Esophagus squamous epithelium (tissue), 5 donors: ENCODE results near the gene BCAR3. TPM values are rescaled to one million over a fixed set of nuclear protein-coding genes. Genes with fewer than 3 reads are reported as not detected.
A peak's percentile ranks its signal among the peaks of the same experiment; 100 is the strongest.
"Not testable (repeated sequence)": the region's sequence is repeated elsewhere in the genome, so short reads cannot be mapped to it uniquely, and the experiment has no call there.

ENCODE experiments used
- DNase-seq: peaks from one replicate; lab custom pipeline; 2025; lab: John Stamatoyannopoulos, UW
- H3K27ac ChIP-seq, 4 donors: fragments of 200-600 bp; sonication (generic); one replicate each; pipeline ENCODE4 v1.5.1; 2016 to 2019; ENCODE audit warnings: mild to moderate bottlenecking in 1 of 4
- H3K27me3 ChIP-seq, 4 donors: fragments of 200-600 bp; sonication (generic); 1 replicate in 3 of 4; 2 replicates in 1 of 4; pipeline versions ENCODE4 v1.5.1 to v1.6.0; 2017 to 2021; ENCODE audit warnings: antibody characterized with exemption in 1 of 4
- H3K36me3 ChIP-seq, 3 donors: fragments of 200-600 bp; sonication (generic); one replicate each; pipeline ENCODE4 v1.5.1; 2016 to 2019
- H3K4me1 ChIP-seq, 3 donors: fragments of 200-600 bp; sonication (generic); one replicate each; pipeline ENCODE4 v1.5.1; 2017 to 2019
- H3K4me3 ChIP-seq, 4 donors: fragments of 200-600 bp; sonication (generic); 1 replicate in 3 of 4; 2 replicates in 1 of 4; pipeline ENCODE4 v1.5.1; 2016 to 2019; ENCODE audit warnings: mild to moderate bottlenecking in 2 of 4, moderate library complexity in 1 of 4
- H3K9me3 ChIP-seq, 3 donors: fragments of 200-600 bp; sonication (generic); one replicate each; pipeline ENCODE4 v1.5.1; 2016 to 2019
- POLR2A ChIP-seq, 4 donors: fragments of 450-650 bp; IDR thresholded peaks; one replicate each; pipeline ENCODE4 v1.6.1; 2017; ENCODE audit warnings: antibody characterized with exemption in 4 of 4, mild to moderate bottlenecking in 4 of 4, moderate library complexity in 3 of 4
- WGBS, 2 donors: methylation state at CpG; one replicate each; pipeline ENCODE4 v1.1.5; 2018; 5-methylcytosine and 5-hydroxymethylcytosine counted together
- intact Hi-C: fragments of 100-400 bp; cut with DNase I; formaldehyde crosslinking; loops from one replicate; pipeline ENCODE4 v1.15.0; 2022
- total RNA-seq, 4 donors: library from RNA; depleted of rRNA; stranded (reverse); fragments of >200 nt; gene quantifications; one replicate each; pipeline ENCODE4 v1.1.0, GENCODE V29; 2016
- TF ChIP-seq, protein P1 (sequence below), 6 experiments: fragments of 450-650 bp in 4 of 6; fragments of 200-600 bp in 2 of 6; sonication (generic) in 2 of 6; IDR thresholded peaks; one replicate each; pipeline ENCODE4 v1.5.1; 2016 to 2019; ENCODE audit warnings: antibody characterized with exemption in 6 of 6, mild to moderate bottlenecking in 4 of 6, moderate library complexity in 4 of 6
- donor health status: DM: yes; HTN: yes; CAD: no.

Gene BCAR3
- total RNA-seq, 4 donors from 2014 or later, result 6.9 to 17.5 (median 9.4) TPM

DNA sequence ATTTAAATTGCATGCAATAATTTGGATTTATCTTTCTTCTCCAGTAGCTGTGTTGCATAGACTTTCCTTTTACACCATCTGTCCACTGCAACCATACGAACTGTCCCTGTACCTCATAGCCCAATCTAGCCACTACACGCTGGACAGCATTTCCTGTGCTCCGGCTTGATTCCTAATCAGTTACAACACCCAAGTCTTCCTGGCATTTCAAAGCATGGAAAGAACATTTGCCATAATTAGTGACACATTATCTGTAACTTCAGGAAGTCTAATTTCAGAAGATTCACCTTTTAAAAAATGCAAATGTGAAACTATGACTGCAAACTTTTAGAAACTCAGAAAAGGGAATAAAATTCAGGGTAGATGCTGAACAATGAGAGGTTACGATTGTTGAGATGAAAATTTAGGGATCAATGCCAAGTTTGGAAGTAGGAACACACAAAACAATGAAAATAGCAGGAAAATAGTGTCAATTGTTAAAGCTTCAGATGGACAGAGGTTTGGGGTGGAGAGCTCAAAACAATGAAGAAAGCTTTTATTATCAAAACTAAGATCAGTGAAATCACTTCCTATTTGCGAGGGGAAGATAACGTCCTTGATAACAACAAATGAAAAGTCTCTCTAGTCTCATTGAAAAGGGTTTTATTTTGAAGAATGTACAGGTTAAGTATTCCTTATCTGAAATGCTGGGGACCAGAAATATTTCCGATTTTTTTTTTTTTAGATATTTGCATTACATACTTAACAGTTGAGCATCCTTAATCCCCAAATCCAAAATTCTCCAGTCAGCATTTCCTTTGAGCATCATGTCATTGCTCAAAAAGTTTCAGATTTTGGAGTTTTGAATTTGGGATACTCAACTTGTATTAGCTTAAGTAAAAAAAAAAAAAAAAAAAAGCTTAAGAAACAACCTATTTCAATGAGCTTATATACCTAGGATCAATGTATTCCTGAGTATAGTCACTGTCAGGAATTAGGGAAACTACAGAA is 126.5 kb downstream of the BCAR3 start:
- intact Hi-C loops, result no loop called here
- WGBS, 2 donors, result 61 to 67% methylated on average over 7 of the region's 7 CpGs
- H3K27me3 ChIP-seq, result no peaks in the 10 kb centered on the region
- peaks cover 0 to 31% (median 3%) of the 10 kb centered on the region in 3 donors for H3K4me1 ChIP-seq
- peaks cover 0 to 21% (median 2%) of the 10 kb centered on the region in 3 donors for H3K36me3 ChIP-seq
- no peaks in the 10 kb centered on the region for H3K9me3 ChIP-seq
- DNase-seq, result no peak
- peak overlapping the region in 2 of 4 donors; percentile 33 to 53 for H3K27ac ChIP-seq
- H3K4me3 ChIP-seq, result no peak overlapping the region
- no peak for TF ChIP-seq POLR2A (IDR thresholded peaks at IDR 0.05)
- TF ChIP-seq, protein P1, sequence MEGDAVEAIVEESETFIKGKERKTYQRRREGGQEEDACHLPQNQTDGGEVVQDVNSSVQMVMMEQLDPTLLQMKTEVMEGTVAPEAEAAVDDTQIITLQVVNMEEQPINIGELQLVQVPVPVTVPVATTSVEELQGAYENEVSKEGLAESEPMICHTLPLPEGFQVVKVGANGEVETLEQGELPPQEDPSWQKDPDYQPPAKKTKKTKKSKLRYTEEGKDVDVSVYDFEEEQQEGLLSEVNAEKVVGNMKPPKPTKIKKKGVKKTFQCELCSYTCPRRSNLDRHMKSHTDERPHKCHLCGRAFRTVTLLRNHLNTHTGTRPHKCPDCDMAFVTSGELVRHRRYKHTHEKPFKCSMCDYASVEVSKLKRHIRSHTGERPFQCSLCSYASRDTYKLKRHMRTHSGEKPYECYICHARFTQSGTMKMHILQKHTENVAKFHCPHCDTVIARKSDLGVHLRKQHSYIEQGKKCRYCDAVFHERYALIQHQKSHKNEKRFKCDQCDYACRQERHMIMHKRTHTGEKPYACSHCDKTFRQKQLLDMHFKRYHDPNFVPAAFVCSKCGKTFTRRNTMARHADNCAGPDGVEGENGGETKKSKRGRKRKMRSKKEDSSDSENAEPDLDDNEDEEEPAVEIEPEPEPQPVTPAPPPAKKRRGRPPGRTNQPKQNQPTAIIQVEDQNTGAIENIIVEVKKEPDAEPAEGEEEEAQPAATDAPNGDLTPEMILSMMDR (IDR thresholded peaks at IDR 0.05), result no peak

DNA sequence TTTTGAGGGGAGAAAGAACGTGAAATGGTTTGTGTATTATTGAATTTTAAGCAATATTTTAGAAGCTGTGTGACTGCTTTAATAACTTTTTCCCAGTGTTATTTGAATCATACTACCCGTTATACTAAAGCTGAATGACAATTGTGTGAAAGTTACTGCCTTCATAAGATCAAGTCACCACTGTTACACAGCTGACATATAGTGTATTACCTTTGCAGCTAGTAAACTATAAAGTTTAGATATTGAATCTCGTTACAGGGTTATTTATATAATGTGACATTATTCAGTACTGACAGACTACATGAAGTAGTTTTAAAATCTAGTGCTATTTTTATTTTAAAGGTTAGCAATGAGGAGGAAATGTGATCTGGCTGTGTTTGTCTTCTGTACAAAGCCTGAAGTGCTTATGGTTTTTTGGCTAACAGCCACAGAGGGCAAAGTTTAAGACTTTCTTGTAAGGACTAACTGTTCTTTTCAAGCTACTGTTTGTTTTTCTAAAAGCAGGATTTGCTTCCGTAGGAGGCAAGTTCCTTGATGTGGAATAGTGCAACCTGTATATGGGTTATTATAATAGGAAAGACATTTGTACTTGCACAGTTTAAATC is 127.6 kb downstream of the BCAR3 start:
- intact Hi-C loops, DNase-seq, H3K4me3 ChIP-seq, H3K9me3 ChIP-seq, H3K27me3 ChIP-seq: not testable (repeated sequence)
- Histone ChIP-seq H3K36me3 (peaks cover 0 to 24% (median 2%) of the 10 kb centered on the region in 3 donors), H3K27ac (peak overlapping the region in 3 of 4 donors; percentile 18 to 55 (median 30)), H3K4me1 (peaks cover 0 to 31% (median 3%) of the 10 kb centered on the region in 3 donors)
- WGBS, 2 donors, result 38 to 59% methylated on average over 4 of the region's 4 CpGs

DNA sequence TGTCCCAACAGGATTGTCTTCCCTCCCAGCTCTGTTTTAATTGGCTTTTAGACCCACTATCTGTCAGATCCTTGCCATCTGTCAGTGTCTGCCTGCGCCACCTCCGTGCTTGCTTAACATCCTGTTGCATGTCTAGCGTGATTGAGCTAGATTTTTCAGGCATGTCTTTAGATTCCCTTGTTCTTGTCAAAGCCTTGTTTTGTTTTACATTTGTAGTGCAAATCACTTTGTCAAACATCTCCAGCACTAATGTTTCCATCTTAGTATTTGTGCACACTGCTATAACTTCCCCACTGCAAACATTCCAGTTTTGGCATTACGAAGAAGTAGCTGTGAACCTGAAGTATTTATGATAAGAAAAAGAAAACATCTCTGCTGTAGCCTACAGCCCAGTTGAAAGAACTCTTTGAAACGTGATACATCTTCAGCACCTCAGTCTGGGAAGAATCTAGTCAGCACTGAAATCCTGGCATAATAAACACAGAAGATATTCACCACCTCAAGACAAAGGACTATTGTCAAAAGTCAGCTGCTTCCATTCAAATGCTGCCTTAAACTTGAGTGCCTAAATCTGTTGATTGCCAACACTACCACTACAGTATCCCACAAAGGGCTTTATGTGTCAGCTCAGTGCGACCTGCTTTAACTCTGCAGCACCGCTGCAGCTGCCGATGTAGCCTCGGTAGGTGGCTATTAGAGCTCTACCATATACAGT is 128.7 kb downstream of the BCAR3 start:
- TF ChIP-seq, protein P1 (IDR thresholded peaks at IDR 0.05), result no peak
- no peak for TF ChIP-seq POLR2A (IDR thresholded peaks at IDR 0.05)
- no peak for DNase-seq
- peak overlapping the region in 2 of 4 donors; percentile 41 to 55 for H3K27ac ChIP-seq

DNA sequence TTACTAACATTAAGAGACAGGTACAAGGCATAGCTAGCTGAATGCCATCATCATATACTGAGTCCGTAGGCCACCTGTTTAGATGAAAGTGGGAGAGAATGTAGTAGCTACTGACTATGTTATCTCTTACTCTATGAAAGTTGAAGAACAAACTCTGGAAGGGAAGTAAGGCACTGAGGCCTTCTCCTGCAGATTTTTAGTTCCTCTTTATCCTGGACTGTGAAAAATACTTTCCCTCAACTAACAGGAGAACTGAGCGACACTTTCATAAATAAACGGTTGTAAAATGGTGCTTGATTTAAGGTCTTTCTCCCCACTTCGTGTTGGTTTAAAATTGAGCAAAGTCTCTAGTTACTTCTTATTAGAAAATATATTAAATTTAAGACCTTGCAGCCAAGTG is 131.8 kb downstream of the BCAR3 start:
- Histone ChIP-seq H3K4me3 (no peak overlapping the region), H3K27ac (no peak overlapping the region), H3K27me3 (no peaks in the 10 kb centered on the region), H3K36me3 (peaks cover 0 to 41% (median 2%) of the 10 kb centered on the region in 3 donors), H3K9me3 (no peaks in the 10 kb centered on the region), H3K4me1 (peaks cover 0 to 30% (median 3%) of the 10 kb centered on the region in 3 donors)
- WGBS, 2 donors, result 77 to 86% methylated on average over 4 of the region's 4 CpGs
- DNase-seq, result no peak
- TF ChIP-seq, protein P1 (IDR thresholded peaks at IDR 0.05), result no peak
- TF ChIP-seq POLR2A (IDR thresholded peaks at IDR 0.05), result no peak
- intact Hi-C loops, result no loop called here

More for the DNA sequence above, 128.7 kb downstream of the BCAR3 start:
- 59 to 62% methylated on average over 9 of the region's 9 CpGs for WGBS, 2 donors
- H3K9me3 ChIP-seq, result no peaks in the 10 kb centered on the region
- no peaks in the 10 kb centered on the region for H3K27me3 ChIP-seq
- H3K4me1 ChIP-seq, result peaks cover 0 to 31% (median 3%) of the 10 kb centered on the region in 3 donors
- H3K36me3 ChIP-seq, result peaks cover 0 to 33% (median 2%) of the 10 kb centered on the region in 3 donors
- H3K4me3 ChIP-seq, result no peak overlapping the region
- intact Hi-C loops, result no loop called here

- TF ChIP-seq, protein P1 (IDR thresholded peaks at IDR 0.05), result no peak
- H3K27me3 ChIP-seq, result no peaks in the 10 kb centered on the region
- no peaks in the 10 kb centered on the region for H3K9me3 ChIP-seq
- 73 to 94% methylated on average over 1 of the region's 1 CpG for WGBS, 2 donors
- no peak for DNase-seq
- no peak overlapping the region for H3K4me3 ChIP-seq
- no peak overlapping the region for H3K27ac ChIP-seq
- intact Hi-C loops, result no loop called here
- H3K4me1 ChIP-seq, result peaks cover 0 to 23% (median 0%) of the 10 kb centered on the region in 3 donors
- peaks cover 0 to 44% (median 2%) of the 10 kb centered on the region in 3 donors for H3K36me3 ChIP-seq
Observed at GRCh38 chr1:93549131-93549530, 132.5 kb downstream of the BCAR3 start.
